ENCODE data around the gene NCF4. TPM values are rescaled to one million over a fixed set of nuclear protein-coding genes. Genes with fewer than 3 reads are reported as not detected.

Gene NCF4
- total and polyA plus RNA-seq, 2 donors (not counting 1 experiment from before 2014, with no cell fraction given), result 118 to 175 TPM

DNA sequence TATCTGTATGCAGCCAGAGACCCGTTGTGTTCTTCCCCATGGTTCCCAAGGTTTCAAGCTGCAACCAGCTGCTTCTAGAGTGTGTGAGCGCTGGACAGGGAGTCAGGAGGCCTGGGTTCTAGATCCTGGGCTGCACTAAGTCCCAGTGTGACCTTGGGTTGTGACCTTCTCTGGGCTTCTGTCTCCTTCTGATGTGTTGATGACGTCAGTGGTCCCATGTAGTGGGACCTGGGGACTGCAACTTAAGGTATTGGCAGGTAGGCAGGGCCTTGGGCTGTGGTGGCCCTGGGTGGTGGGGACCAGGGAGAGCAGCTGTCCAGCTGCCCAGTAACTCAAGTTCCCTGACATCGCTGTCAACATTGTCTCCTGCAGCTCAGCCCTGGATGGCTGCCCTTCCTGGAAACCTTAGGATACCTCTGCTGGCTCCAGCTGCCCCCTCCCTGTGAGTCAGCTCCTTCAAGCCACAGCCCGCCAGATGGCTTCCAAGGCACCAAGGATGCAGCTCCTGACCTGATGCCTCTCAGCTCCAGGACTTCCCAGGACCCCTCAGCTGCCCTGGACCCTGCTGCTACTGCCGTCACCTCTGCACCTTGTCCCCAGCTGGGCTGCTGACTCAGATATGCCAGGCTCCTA, 42.7 kb upstream of the NCF4 start:
- Histone ChIP-seq H3K9ac (ENCODE audit: low read length) (no peak overlapping the region), H3K27me3 (replicated peaks in 1 of 4; ENCODE audit: control extremely low read depth in 1 of 4, control insufficient read depth in 3 of 4, insufficient read depth in 4 of 4, low read length in 3 of 4) (peaks cover 0 to 59% (median 23%) of the 10 kb centered on the region in 4 experiments), H3K27ac (ENCODE audit: low read length in 2 of 2) (no peak overlapping the region), H3K4me3 (ENCODE audit: control extremely low read depth in 1 of 5, extremely low read depth in 1 of 5, insufficient read depth in 1 of 5, low read depth in 2 of 5, low read length in 4 of 5) (no peak overlapping the region), H2AFZ (ENCODE audit: insufficient read depth, low read depth, low read length, poor library complexity, severe bottlenecking) (no peak overlapping the region), H3K79me2 (ENCODE audit: control insufficient read depth, insufficient read depth, low read length) (no peaks in the 10 kb centered on the region), H3K36me3 (replicated peaks in 1 of 2; ENCODE audit: control extremely low read depth in 1 of 2, control insufficient read depth in 1 of 2, extremely low read depth in 1 of 2, insufficient read depth in 2 of 2, low read length in 1 of 2) (no peaks in the 10 kb centered on the region), H4K20me1 (ENCODE audit: control insufficient read depth, insufficient read depth, low read length, poor library complexity, severe bottlenecking) (no peaks in the 10 kb centered on the region), H3K4me1 (ENCODE audit: control insufficient read depth in 2 of 2, insufficient read depth in 2 of 2, low read length in 2 of 2) (peaks cover 2 to 14% of the 10 kb centered on the region in 2 donors), H3K9me3 (ENCODE audit: control extremely low read depth in 1 of 3, control insufficient read depth in 2 of 3, insufficient read depth in 1 of 3, low read length in 2 of 3) (no peaks in the 10 kb centered on the region), H3K4me2 (replicated peaks; ENCODE audit: low read depth, low read length, poor library complexity, severe bottlenecking) (no peak overlapping the region)
- CTCF ChIA-PET, result interaction anchor here (0.7 to 1.4 kb wide), 2 partner anchors 61 to 160 kb away, joined by 3 read pairs; no protein-coding TSS in a partner anchor
- TF ChIP-seq, protein P1, sequence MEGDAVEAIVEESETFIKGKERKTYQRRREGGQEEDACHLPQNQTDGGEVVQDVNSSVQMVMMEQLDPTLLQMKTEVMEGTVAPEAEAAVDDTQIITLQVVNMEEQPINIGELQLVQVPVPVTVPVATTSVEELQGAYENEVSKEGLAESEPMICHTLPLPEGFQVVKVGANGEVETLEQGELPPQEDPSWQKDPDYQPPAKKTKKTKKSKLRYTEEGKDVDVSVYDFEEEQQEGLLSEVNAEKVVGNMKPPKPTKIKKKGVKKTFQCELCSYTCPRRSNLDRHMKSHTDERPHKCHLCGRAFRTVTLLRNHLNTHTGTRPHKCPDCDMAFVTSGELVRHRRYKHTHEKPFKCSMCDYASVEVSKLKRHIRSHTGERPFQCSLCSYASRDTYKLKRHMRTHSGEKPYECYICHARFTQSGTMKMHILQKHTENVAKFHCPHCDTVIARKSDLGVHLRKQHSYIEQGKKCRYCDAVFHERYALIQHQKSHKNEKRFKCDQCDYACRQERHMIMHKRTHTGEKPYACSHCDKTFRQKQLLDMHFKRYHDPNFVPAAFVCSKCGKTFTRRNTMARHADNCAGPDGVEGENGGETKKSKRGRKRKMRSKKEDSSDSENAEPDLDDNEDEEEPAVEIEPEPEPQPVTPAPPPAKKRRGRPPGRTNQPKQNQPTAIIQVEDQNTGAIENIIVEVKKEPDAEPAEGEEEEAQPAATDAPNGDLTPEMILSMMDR (IDR thresholded peaks at IDR 0.05), result no peak
- no peak for TF ChIP-seq EZH2 (IDR thresholded peaks at IDR 0.05; ENCODE audit: borderline replicate concordance, insufficient read depth, low read depth, low read length, poor library complexity, severe bottlenecking)
- WGBS (ENCODE audit: insufficient coverage), result 88% methylated on average over 6 of the region's 6 CpGs
- ATAC-seq (ENCODE audit: low read depth) (no peak), DNase-seq (no peak)
- POLR2A ChIA-PET, result no interaction called here
- H3K27me3 Mint-ChIP-seq, result peaks cover 70% of the 10 kb centered on the region
- intact Hi-C loops (cut with micrococcal nuclease), result no loop called here
- H3K9me3 Mint-ChIP-seq (ENCODE audit: insufficient read depth), result no peaks in the 10 kb centered on the region
- H3K4me1 Mint-ChIP-seq, result peaks cover 3% of the 10 kb centered on the region
- no peak overlapping the region for H3K4me3 Mint-ChIP-seq
- no peak overlapping the region for H3K27ac Mint-ChIP-seq

DNA sequence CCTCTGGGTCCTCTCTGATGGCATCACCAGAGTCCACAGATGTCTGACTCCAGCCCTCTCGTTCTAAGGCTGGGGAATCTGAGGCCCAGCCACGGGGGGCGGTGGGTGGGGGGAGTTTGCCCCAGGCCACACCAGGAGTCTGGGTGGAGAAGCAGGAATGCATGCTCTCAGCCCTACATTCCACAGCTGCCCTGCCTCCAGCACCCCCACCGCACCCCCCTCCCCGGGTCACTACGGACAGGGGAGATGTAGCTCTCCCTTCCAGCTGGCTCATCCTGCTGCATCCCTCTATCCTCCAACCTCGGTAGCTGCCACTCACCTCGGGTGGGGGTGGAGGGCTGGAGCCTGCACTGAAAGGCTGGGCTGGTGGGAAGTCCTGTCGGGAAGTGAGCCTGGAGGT, 41.7 kb upstream of the NCF4 start:
- no peak overlapping the region for H3K27ac ChIP-seq (ENCODE audit: low read length in 2 of 2)
- H3K4me3 ChIP-seq (ENCODE audit: control extremely low read depth in 1 of 5, extremely low read depth in 1 of 5, insufficient read depth in 1 of 5, low read depth in 2 of 5, low read length in 4 of 5), result no peak overlapping the region
- no peaks in the 10 kb centered on the region for H3K79me2 ChIP-seq (ENCODE audit: control insufficient read depth, insufficient read depth, low read length)
- POLR2A ChIA-PET, result no interaction called here
- Mint-ChIP-seq H3K4me3 (no peak overlapping the region), H3K27ac (no peak overlapping the region), H3K9me3 (ENCODE audit: insufficient read depth) (no peaks in the 10 kb centered on the region), H3K27me3 (peaks cover 61% of the 10 kb centered on the region), H3K4me1 (peaks cover 3% of the 10 kb centered on the region)
- H3K36me3 ChIP-seq (replicated peaks in 1 of 2; ENCODE audit: control extremely low read depth in 1 of 2, control insufficient read depth in 1 of 2, extremely low read depth in 1 of 2, insufficient read depth in 2 of 2, low read length in 1 of 2), result no peaks in the 10 kb centered on the region
- H4K20me1 ChIP-seq (ENCODE audit: control insufficient read depth, insufficient read depth, low read length, poor library complexity, severe bottlenecking), result no peaks in the 10 kb centered on the region
- H3K9ac ChIP-seq (ENCODE audit: low read length), result no peak overlapping the region
- intact Hi-C loops (cut with micrococcal nuclease), result no loop called here
- WGBS (ENCODE audit: insufficient coverage), result 73% methylated on average over 3 of the region's 9 CpGs
- no peak for TF ChIP-seq EZH2 (IDR thresholded peaks at IDR 0.05; ENCODE audit: borderline replicate concordance, insufficient read depth, low read depth, low read length, poor library complexity, severe bottlenecking)
- TF ChIP-seq, protein P1 (IDR thresholded peaks at IDR 0.05), result no peak
- H3K4me1 ChIP-seq (ENCODE audit: control insufficient read depth in 2 of 2, insufficient read depth in 2 of 2, low read length in 2 of 2), result peaks cover 2 to 14% of the 10 kb centered on the region in 2 donors
- H2AFZ ChIP-seq (ENCODE audit: insufficient read depth, low read depth, low read length, poor library complexity, severe bottlenecking), result no peak overlapping the region
- ATAC-seq (ENCODE audit: low read depth) (no peak), DNase-seq (no peak)
- H3K27me3 ChIP-seq (replicated peaks in 1 of 4; ENCODE audit: control extremely low read depth in 1 of 4, control insufficient read depth in 3 of 4, insufficient read depth in 4 of 4, low read length in 3 of 4), result peaks cover 0 to 61% (median 23%) of the 10 kb centered on the region in 4 experiments
- H3K9me3 ChIP-seq (ENCODE audit: control extremely low read depth in 1 of 3, control insufficient read depth in 2 of 3, insufficient read depth in 1 of 3, low read length in 2 of 3), result no peaks in the 10 kb centered on the region
- CTCF ChIA-PET, result interaction anchor here (0.6 to 1.4 kb wide), 2 partner anchors 27 to 159 kb away, joined by 3 read pairs; no protein-coding TSS in a partner anchor
- no peak overlapping the region for H3K4me2 ChIP-seq (replicated peaks; ENCODE audit: low read depth, low read length, poor library complexity, severe bottlenecking)

All from B cell (primary cell).